SHP77 treated with DMSO at 0.1 percent for 48 hours (cell line): Measurements from ENCODE around the gene STAT2.
A peak's percentile ranks its signal among the peaks of the same experiment; 100 is the strongest.
"Not testable (repeated sequence)": the region's sequence is repeated elsewhere in the genome, so short reads cannot be mapped to it uniquely, and the experiment has no call there.

Experiments used
- DNase-seq: peaks from one replicate; lab custom pipeline; 2025; lab: John Stamatoyannopoulos, UW

Gene STAT2

GRCh38 chr12:56359851-56360767 is at the start of gene STAT2:
Gene STAT2 (minus strand): TSS chr12:56360107. CDS start chr12:56356571, 3,536 bp downstream.
- DNase-seq: peak; percentile 96

GRCh38 chr12:56408799-56409417 is 49.0 kb upstream of the STAT2 start:
- DNase-seq: no peak

GRCh38 chr12:56404227-56404626 is 44.3 kb upstream of the STAT2 start:
- not testable (repeated sequence) for DNase-seq

GRCh38 chr12:56401612-56402011 is 41.7 kb upstream of the STAT2 start:
- not testable (repeated sequence) for DNase-seq

GRCh38 chr12:56401125-56401524 is 41.2 kb upstream of the STAT2 start:
- not testable (repeated sequence) for DNase-seq

GRCh38 chr12:56399466-56399865 is 39.6 kb upstream of the STAT2 start:
- not testable (repeated sequence) for DNase-seq

- DNase-seq: no peak
Observed at GRCh38 chr12:56398324-56398723, 38.4 kb upstream of the STAT2 start.

- no peak for DNase-seq
Observed at GRCh38 chr12:56392331-56392730, 32.4 kb upstream of the STAT2 start.

GRCh38 chr12:56391721-56392120 is 31.8 kb upstream of the STAT2 start:
- DNase-seq: no peak

- DNase-seq: no peak
Observed at GRCh38 chr12:56389412-56389811, 29.5 kb upstream of the STAT2 start.

GRCh38 chr12:56387152-56387736 is 27.3 kb upstream of the STAT2 start:
- DNase-seq: no peak

GRCh38 chr12:56385873-56386272 is 26.0 kb upstream of the STAT2 start:
- DNase-seq: no peak

- no peak for DNase-seq
Observed at GRCh38 chr12:56382611-56383010, 22.7 kb upstream of the STAT2 start.

GRCh38 chr12:56377989-56378316 is 18.0 kb upstream of the STAT2 start:
- no peak for DNase-seq

- DNase-seq: no peak
Observed at GRCh38 chr12:56377310-56377988, 17.5 kb upstream of the STAT2 start.

- no peak for DNase-seq
Observed at GRCh38 chr12:56375598-56376434, 15.9 kb upstream of the STAT2 start.

GRCh38 chr12:56374726-56375597 is 15.1 kb upstream of the STAT2 start:
- no peak for DNase-seq

GRCh38 chr12:56373515-56373914 is 13.6 kb upstream of the STAT2 start:
- no peak for DNase-seq

- DNase-seq: no peak
Observed at GRCh38 chr12:56366948-56367347, 7.0 kb upstream of the STAT2 start.
